H1 (cell line): ENCODE measurements around the gene RPL31. TPM values are rescaled to one million over a fixed set of nuclear protein-coding genes. Genes with fewer than 3 reads are reported as not detected.

Experiments
- CTCF ChIA-PET: fragments of 300-600 bp; sonication (Branson Sonifier 250); formaldehyde crosslinking; loops from one replicate; lab custom pipeline; 2021; ENCODE audit not compliant: partially characterized antibody; lab: Charles Lee
- POLR2A ChIA-PET: fragments of 300-600 bp; sonication (Branson Sonifier 250); formaldehyde crosslinking; loops from one replicate; lab custom pipeline; 2021; ENCODE audit warnings: inconsistent platforms; ENCODE audit not compliant: partially characterized antibody; lab: Charles Lee
- DNase-seq, 2 experiments: peaks; one replicate each; pipeline versions ENCODE4 v3.0.0 to v3.0.0-alpha.2; 2010 to 2022; ENCODE audit warnings: low spot score in 2 of 2, low read depth in 1 of 2, mixed read lengths in 1 of 2
- FAIRE-seq: peaks from 2 replicates; lab custom pipeline; 2011; peaks lifted over from hg19 to GRCh38; lab: Jason Lieb, UNC
- H2AFZ ChIP-seq: 2 replicates; pipeline ENCODE4 v1.8.1; 2012; ENCODE audit warnings: low read length, inconsistent platforms
- H2AK5ac ChIP-seq: 2 replicates; pipeline ENCODE4 v1.6.1; 2013; ENCODE audit warnings: low read depth, low read length
- H2BK120ac ChIP-seq: replicated peaks from 2 replicates; pipeline ENCODE3; 2013; ENCODE audit warnings: low read depth, low read length, inconsistent platforms
- H2BK12ac ChIP-seq: 2 replicates; pipeline ENCODE4 v1.6.1; 2013; ENCODE audit warnings: low read depth, low read length
- H2BK15ac ChIP-seq: 2 replicates; pipeline ENCODE4 v1.6.1; 2013; ENCODE audit warnings: low read length
- H2BK20ac ChIP-seq: 2 replicates; pipeline ENCODE4 v1.6.1; 2013; ENCODE audit warnings: low read length
- H2BK5ac ChIP-seq: 2 replicates; pipeline ENCODE4 v1.6.1; 2013; ENCODE audit warnings: low read depth, low read length
- H3K14ac ChIP-seq: 2 replicates; pipeline ENCODE4 v1.6.1; 2013; ENCODE audit warnings: inconsistent platforms; ENCODE audit not compliant: insufficient read length
- H3K18ac ChIP-seq: 2 replicates; pipeline ENCODE4 v1.6.1; 2013; ENCODE audit warnings: low read length; ENCODE audit errors: extremely low read depth
- H3K23ac ChIP-seq: 2 replicates; pipeline ENCODE4 v1.6.1; 2013; ENCODE audit warnings: inconsistent platforms; ENCODE audit not compliant: insufficient read length
- H3K23me2 ChIP-seq: 2 replicates; pipeline ENCODE4 v1.6.1; 2013; ENCODE audit warnings: low read depth, low read length
- H3K27ac ChIP-seq: 2 replicates; pipeline ENCODE4 v1.6.1; 2011; ENCODE audit warnings: low read depth, low read length, inconsistent platforms
- H3K27me3 ChIP-seq, 4 experiments: replicated peaks in 1 of 4; 1 replicate in 1 of 4; 2 replicates in 3 of 4; pipeline versions ENCODE4 v1.6.1 to v1.8.1; 2011 to 2013; ENCODE audit warnings: low read length in 3 of 4, mild to moderate bottlenecking in 3 of 4, inconsistent platforms in 2 of 4, mixed read lengths in 2 of 4, moderate library complexity in 1 of 4; ENCODE audit not compliant: control insufficient read depth in 3 of 4, insufficient read depth in 3 of 4; ENCODE audit errors: extremely low read depth in 1 of 4
- H3K36me3 ChIP-seq, 4 experiments: 2 replicates each; pipeline versions ENCODE4 v1.6.1 to v1.8.1; 2011 to 2013; ENCODE audit warnings: mild to moderate bottlenecking in 4 of 4, low read length in 3 of 4, moderate library complexity in 2 of 4, control low read depth in 1 of 4, inconsistent platforms in 1 of 4; ENCODE audit not compliant: insufficient read depth in 4 of 4, control insufficient read depth in 2 of 4
- H3K4ac ChIP-seq: replicated peaks from 2 replicates; pipeline ENCODE3; 2013; ENCODE audit warnings: low read length, low read depth, mixed read lengths, inconsistent platforms; ENCODE audit not compliant: insufficient read length
- H3K4me1 ChIP-seq, 4 experiments: replicated peaks in 1 of 4; 1 replicate in 1 of 4; 2 replicates in 3 of 4; pipeline versions ENCODE4 v1.6.1 to v1.8.1; 2011 to 2013; ENCODE audit warnings: low read length in 3 of 4, inconsistent platforms in 2 of 4, mixed read lengths in 1 of 4; ENCODE audit not compliant: insufficient read depth in 4 of 4, control insufficient read depth in 3 of 4
- H3K4me2 ChIP-seq, 2 experiments: 2 replicates each; pipeline versions ENCODE4 v1.6.1 to v1.8.1; 2011 to 2013; ENCODE audit warnings: low read depth in 2 of 2, low read length in 2 of 2, control low read depth in 1 of 2, inconsistent platforms in 1 of 2, mild to moderate bottlenecking in 1 of 2; ENCODE audit not compliant: insufficient read depth in 1 of 2
- H3K4me3 ChIP-seq, 4 experiments: fragments of 200-600, 300-600 bp in 1 of 4; sonication (generic), shearing (Covaris generic), sonication (Bioruptor Twin) in 1 of 4; 2 replicates each; pipeline versions ENCODE4 v1.5.1 to v1.8.1; 2011 to 2016; ENCODE audit warnings: low read length in 4 of 4, low read depth in 3 of 4, control low read depth in 2 of 4, inconsistent platforms in 2 of 4, mild to moderate bottlenecking in 2 of 4, mixed read lengths in 1 of 4, moderate library complexity in 1 of 4; ENCODE audit not compliant: insufficient read depth in 2 of 4; ENCODE audit errors: extremely low read depth in 1 of 4
- H3K56ac ChIP-seq: replicated peaks from 2 replicates; pipeline ENCODE3; 2013; ENCODE audit warnings: low read depth, mild to moderate bottlenecking, mixed read lengths, low read length, inconsistent platforms; ENCODE audit not compliant: insufficient read length
- H3K79me1 ChIP-seq: 2 replicates; pipeline ENCODE4 v1.6.1; 2013; ENCODE audit warnings: low read depth, low read length, control low read depth
- H3K79me2 ChIP-seq, 2 experiments: 2 replicates each; pipeline versions ENCODE4 v1.6.1 to v1.8.1; 2012 to 2013; ENCODE audit warnings: low read length in 2 of 2, mild to moderate bottlenecking in 2 of 2, inconsistent platforms in 1 of 2; ENCODE audit not compliant: insufficient read depth in 2 of 2, control insufficient read depth in 1 of 2
- H3K9ac ChIP-seq, 4 experiments: replicated peaks in 1 of 4; 1 replicate in 1 of 4; 2 replicates in 3 of 4; pipeline versions ENCODE4 v1.6.1 to v1.8.1; 2011 to 2013; ENCODE audit warnings: low read depth in 3 of 4, low read length in 3 of 4, control low read depth in 2 of 4, mild to moderate bottlenecking in 2 of 4, moderate library complexity in 2 of 4, inconsistent platforms in 1 of 4; ENCODE audit errors: extremely low read depth in 1 of 4
- H3K9me3 ChIP-seq, 2 experiments: 2 replicates each; pipeline versions ENCODE4 v1.6.1 to v1.8.1; 2012 to 2013; ENCODE audit warnings: mild to moderate bottlenecking in 2 of 2, moderate library complexity in 2 of 2, control low read depth in 1 of 2, inconsistent platforms in 1 of 2, low read depth in 1 of 2, low read length in 1 of 2, mixed read lengths in 1 of 2; ENCODE audit not compliant: insufficient read depth in 2 of 2
- H4K20me1 ChIP-seq, 2 experiments: replicated peaks in 1 of 2; 2 replicates each; pipeline versions ENCODE3 to v1.8.1; 2011 to 2013; ENCODE audit warnings: inconsistent platforms in 2 of 2, low read length in 2 of 2, mild to moderate bottlenecking in 1 of 2; ENCODE audit not compliant: insufficient read depth in 2 of 2, control insufficient read depth in 1 of 2
- H4K5ac ChIP-seq: 2 replicates; pipeline ENCODE4 v1.6.1; 2013; ENCODE audit warnings: low read length, low read depth, mixed read lengths, inconsistent platforms; ENCODE audit not compliant: insufficient read length
- H4K8ac ChIP-seq: 2 replicates; pipeline ENCODE4 v1.8.0; 2013; ENCODE audit warnings: mild to moderate bottlenecking, moderate library complexity, low read length, inconsistent platforms; ENCODE audit not compliant: insufficient read depth; ENCODE audit errors: extremely low read depth
- H4K91ac ChIP-seq: replicated peaks from 2 replicates; pipeline ENCODE3; 2013; ENCODE audit warnings: low read length, mixed read lengths, inconsistent platforms; ENCODE audit not compliant: insufficient read length
- EP300 ChIP-seq, 2 experiments: IDR thresholded peaks; 1 replicate in 1 of 2; 2 replicates in 1 of 2; pipeline ENCODE4 v1.6.1; 2011 to 2012; ENCODE audit warnings: low read depth in 2 of 2, low read length in 2 of 2, mild to moderate bottlenecking in 2 of 2, borderline replicate concordance in 1 of 2, inconsistent platforms in 1 of 2, moderate library complexity in 1 of 2
- JUND ChIP-seq: IDR thresholded peaks from 2 replicates; pipeline ENCODE4 v1.6.1; 2011; ENCODE audit warnings: mild to moderate bottlenecking, improper control_type of control experiment, low read length
- KDM1A ChIP-seq: fragments of 200-600, 300-600 bp; sonication (generic); IDR thresholded peaks from 2 replicates; pipeline ENCODE4 v1.7.1; 2016; ENCODE audit warnings: mild to moderate bottlenecking, low read length, borderline replicate concordance
- MAX ChIP-seq: IDR thresholded peaks from 2 replicates; pipeline ENCODE4 v1.6.1; 2012; ENCODE audit warnings: inconsistent platforms
- TBP ChIP-seq: IDR thresholded peaks from 2 replicates; pipeline ENCODE4 v1.6.1; 2011; ENCODE audit warnings: low read depth, low read length, improper control_type of control experiment
- TEAD4 ChIP-seq: IDR thresholded peaks from 2 replicates; pipeline ENCODE4 v1.6.1; 2012; ENCODE audit warnings: low read depth, low read length, inconsistent platforms, mixed read lengths
- WGBS, 2 experiments: shearing (Covaris generic) in 1 of 2; methylation state at CpG; one replicate each; pipeline versions ENCODE4 v1.1.6 to v1.1.7; 2013 to 2015; ENCODE audit warnings: low lambda C conversion rate in 2 of 2, mixed read lengths in 2 of 2, inconsistent platforms in 1 of 2, low coverage in 1 of 2, missing lambda C conversion rate in 1 of 2; ENCODE audit not compliant: insufficient replicate concordance in 2 of 2, insufficient coverage in 1 of 2, insufficient read length in 1 of 2; ENCODE audit errors: extremely low coverage in 1 of 2, missing lambda C conversion rate in 1 of 2; 5-methylcytosine and 5-hydroxymethylcytosine counted together
- polyA plus RNA-seq, 7 experiments: library from polyadenylated mRNA; depleted of rRNA in 3 of 7; stranded (reverse) in 5 of 7; unstranded in 2 of 7; fragments of >200 nt in 5 of 7; fragments of 200-250 nt in 2 of 7; gene quantifications; 1 replicate in 5 of 7; 2 replicates in 1 of 7; 4 replicates in 1 of 7; pipeline versions ENCODE4 v1.2.1 to v1.2.3, GENCODE V29; 2011 to 2013; ENCODE audit warnings: missing spikeins in 2 of 7, mixed read lengths in 2 of 7
- total RNA-seq: library from RNA; stranded (reverse); fragmentation: NEBNext Ultra II Directional; extraction: Animal tissue kit (Norgen Biotek cat#: 25700); gene quantifications from 2 replicates; pipeline ENCODE4 v1.2.1, GENCODE V29; 2021

RPL31 gene
- total and polyA plus RNA-seq, 2 of the 8 experiments (the other 6 are each of a cell fraction or from before 2014, with no cell fraction given), result 1,463 to 1,722 TPM

GRCh38 chr2:101037161-101037755, 35.2 kb downstream of the RPL31 start:
- Histone ChIP-seq H3K56ac (no peak overlapping the region), H2BK5ac (no peak overlapping the region), H3K14ac (no peak overlapping the region), H3K79me2 (no peaks in the 10 kb centered on the region), H3K27ac (no peak overlapping the region), H2AFZ (no peak overlapping the region), H3K9me3 (no peaks in the 10 kb centered on the region), H2AK5ac (no peak overlapping the region), H3K36me3 (peaks cover 0 to 4% (median 0%) of the 10 kb centered on the region in 4 experiments; a peak in 2 of 8 replicates), H4K8ac (no peak overlapping the region), H3K79me1 (no peaks in the 10 kb centered on the region), H2BK20ac (no peak overlapping the region), H2BK12ac (0 out of 2 replicates have a peak overlapping the region, but pooled peaks have one; percentile 30), H3K27me3 (no peaks in the 10 kb centered on the region), H2BK15ac (no peak overlapping the region), H4K20me1 (no peaks in the 10 kb centered on the region), H3K9ac (no peak overlapping the region), H4K5ac (no peak overlapping the region), H3K4me1 (no peaks in the 10 kb centered on the region; a peak in 1 of 7 replicates), H3K23me2 (no peaks in the 10 kb centered on the region), H4K91ac (no peak overlapping the region), H3K18ac (no peak overlapping the region), H3K4me3 (no peak overlapping the region), H3K4ac (no peak overlapping the region), H3K23ac (no peak overlapping the region), H2BK120ac (no peak overlapping the region), H3K4me2 (no peak overlapping the region)
- TF ChIP-seq TBP (no peak), JUND (no peak), TEAD4 (no peak), KDM1A (no peak), MAX (no peak), EP300 (IDR thresholded peaks at IDR 0.05; ENCODE audit: borderline replicate concordance in 1 of 2, low read depth in 2 of 2, low read length in 2 of 2) (no peak)
- FAIRE-seq (no peak), DNase-seq (no peak)
- ChIA-PET POLR2A (interaction anchor here (1.6 to 2.6 kb wide), 3 partner anchors 34 to 114 kb away, joined by 3 to 24 read pairs (median 11); partner anchors contain the start of genes RPL31 and TBC1D8), CTCF (interaction anchor here (0.6 to 5.2 kb wide), 44 partner anchors 9 to 433 kb away, joined by 3 to 64 read pairs (median 5); partner anchors contain the start of gene TBC1D8)
- WGBS, 2 experiments, result 92% methylated on average over 19 of the region's 19 CpGs; no CpG with 5 or more reads in 1 of the 2 experiments
